Left ventricle myocardium superior (tissue), 1 donor: Measurements from ENCODE around the gene SLC26A4. TPM values are rescaled to one million over a fixed set of nuclear protein-coding genes. Genes with fewer than 3 reads are reported as not detected.

Experiments used
- ATAC-seq: fragments of 200-7000 bp; cut with Tn5 transposase; one replicate; pipeline ENCODE4 v1.9.1; 2020; ENCODE audit warnings: mild to moderate bottlenecking, moderate library complexity
- DNase-seq: peaks from one replicate; pipeline ENCODE4 v3.0.0-alpha.2; 2020
- intact Hi-C: fragments of 100-400 bp; cut with micrococcal nuclease; formaldehyde crosslinking; loops from one replicate; pipeline ENCODE4 v1.11.0; 2022
- total RNA-seq: library from RNA; stranded (reverse); fragmentation: NEBNext Ultra II Directional; extraction: Animal tissue kit (Norgen Biotek cat#: 25700); gene quantifications from one replicate; pipeline ENCODE4 v1.2.1, GENCODE V29; 2021
- donor health status: DM: no; HTN: yes; CAD: no; lungs with severe emphysema.

The SLC26A4 gene
- total RNA-seq, 1 donor from 2014 or later: 0.40 TPM

GRCh38 chr7:107690611-107691010 is 30.0 kb downstream of the SLC26A4 start:
- DNase-seq (no peak), ATAC-seq (peak; percentile 16)
- intact Hi-C loops: no loop called here

- DNase-seq: no peak
- peak; percentile 82 for ATAC-seq
- intact Hi-C loops: no loop called here
Observed at GRCh38 chr7:107691716-107692115, 31.1 kb downstream of the SLC26A4 start.

DNA sequence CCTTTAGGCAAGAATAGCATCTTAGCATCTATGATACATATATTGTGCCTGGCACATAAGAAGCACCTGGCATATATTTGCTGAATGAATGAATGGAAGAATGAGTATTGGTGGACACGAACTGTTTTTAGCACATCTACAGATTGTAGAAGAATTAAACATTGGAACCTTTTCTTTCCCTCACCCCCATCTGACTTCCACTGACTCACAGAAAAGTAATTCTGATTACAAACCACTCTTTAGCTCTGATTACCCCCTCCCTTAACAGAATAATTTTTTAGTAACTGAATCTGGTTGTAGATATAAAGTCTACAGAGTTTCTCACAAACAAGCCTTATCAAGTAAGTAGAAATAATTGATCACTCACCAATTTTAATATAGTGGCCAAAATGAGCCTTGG is 31.9 kb downstream of the SLC26A4 start:
- ATAC-seq (no peak), DNase-seq (no peak)
- intact Hi-C loops: no loop called here

DNA sequence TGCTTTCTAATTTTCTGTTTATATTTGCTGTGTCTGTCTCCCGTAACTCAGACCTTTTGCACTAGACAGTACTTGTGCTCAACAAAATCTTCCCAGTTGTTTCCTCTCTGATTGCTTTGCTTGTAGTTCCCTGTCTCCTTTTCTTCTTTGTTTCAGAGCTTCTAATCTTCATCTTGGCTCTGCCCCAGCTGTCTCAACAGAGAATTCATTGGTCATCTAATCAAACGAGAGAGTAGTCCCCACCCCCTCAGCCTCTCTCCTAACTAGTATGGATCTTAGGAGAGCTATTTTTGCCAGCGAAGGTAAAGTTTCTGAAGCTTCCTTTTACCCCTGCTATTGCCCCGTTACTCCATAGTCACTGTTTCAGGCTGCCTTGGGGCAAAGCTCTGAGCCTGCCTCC is 32.8 kb downstream of the SLC26A4 start:
- intact Hi-C loops: no loop called here
- DNase-seq (no peak), ATAC-seq (no peak)

DNA sequence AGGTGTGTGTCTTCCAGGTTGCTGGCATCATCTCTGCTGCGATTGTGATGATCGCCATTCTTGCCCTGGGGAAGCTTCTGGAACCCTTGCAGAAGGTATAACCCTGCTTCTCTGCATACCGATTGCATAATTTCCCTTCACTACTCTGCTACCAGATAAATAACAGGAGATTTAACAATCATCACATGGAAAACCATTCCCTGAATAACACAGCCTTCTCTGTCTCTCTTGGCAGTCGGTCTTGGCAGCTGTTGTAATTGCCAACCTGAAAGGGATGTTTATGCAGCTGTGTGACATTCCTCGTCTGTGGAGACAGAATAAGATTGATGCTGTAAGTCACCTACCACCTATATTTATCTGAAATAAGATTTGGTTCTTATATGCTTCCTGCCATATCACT is 33.8 kb downstream of the SLC26A4 start:
- intact Hi-C loops: no loop called here
- ATAC-seq (peak; percentile 66), DNase-seq (no peak)

DNA sequence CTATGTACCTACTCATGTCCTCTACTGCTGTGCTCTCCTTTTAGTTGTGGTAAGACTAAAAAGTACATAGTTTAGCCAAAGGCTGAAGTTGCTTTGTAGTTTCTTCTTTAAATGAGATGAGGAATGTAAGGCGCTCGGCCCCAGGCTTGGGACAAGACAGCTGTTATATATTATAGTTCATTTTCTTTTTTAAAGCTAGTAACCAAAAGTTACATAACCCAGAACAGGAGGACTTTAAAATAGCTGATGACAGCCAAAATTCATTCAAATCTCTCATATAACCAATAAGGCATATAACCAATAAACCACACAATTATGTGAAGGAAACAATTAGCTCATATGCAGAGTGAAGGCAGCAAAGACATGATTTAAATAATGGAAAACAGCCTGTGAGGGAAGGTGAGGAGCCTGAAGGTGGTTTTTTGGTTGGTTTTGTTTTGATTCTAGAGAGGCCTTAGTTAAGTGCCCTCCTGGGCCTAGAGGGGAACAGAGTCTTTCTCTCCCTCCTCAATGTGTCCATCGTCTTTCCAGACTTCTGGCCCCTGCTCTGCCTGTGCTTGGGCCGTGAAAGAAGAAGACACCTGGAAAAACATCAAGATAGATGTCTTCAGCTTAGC is 35.8 kb downstream of the SLC26A4 start:
- ATAC-seq (no peak), DNase-seq (no peak)
- intact Hi-C loops: no loop called here

GRCh38 chr7:107697321-107698049 is 36.9 kb downstream of the SLC26A4 start:
- intact Hi-C loops: no loop called here
- peak; percentile 40 for ATAC-seq
- DNase-seq: no peak

DNA sequence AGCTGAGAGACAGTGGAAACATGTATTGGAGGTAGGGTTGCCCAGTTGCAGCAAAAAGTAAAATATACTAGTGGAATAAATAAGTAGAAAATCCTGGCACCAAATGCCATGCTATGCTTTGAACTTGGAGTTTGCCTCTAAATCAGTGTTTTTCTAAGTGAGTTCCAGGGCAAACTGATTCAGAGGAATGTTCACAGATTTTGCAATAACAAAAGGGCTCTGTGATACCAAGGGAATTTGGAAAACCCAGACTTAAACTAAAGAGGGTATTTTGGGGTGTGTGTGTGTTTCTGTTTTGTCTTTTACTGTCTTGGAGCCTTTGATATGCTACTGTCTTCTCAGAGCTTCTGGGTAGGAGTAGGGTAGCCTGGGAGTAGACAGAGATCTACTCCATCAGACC is 39.9 kb downstream of the SLC26A4 start:
- intact Hi-C loops: no loop called here
- DNase-seq: no peak
- no peak for ATAC-seq

DNA sequence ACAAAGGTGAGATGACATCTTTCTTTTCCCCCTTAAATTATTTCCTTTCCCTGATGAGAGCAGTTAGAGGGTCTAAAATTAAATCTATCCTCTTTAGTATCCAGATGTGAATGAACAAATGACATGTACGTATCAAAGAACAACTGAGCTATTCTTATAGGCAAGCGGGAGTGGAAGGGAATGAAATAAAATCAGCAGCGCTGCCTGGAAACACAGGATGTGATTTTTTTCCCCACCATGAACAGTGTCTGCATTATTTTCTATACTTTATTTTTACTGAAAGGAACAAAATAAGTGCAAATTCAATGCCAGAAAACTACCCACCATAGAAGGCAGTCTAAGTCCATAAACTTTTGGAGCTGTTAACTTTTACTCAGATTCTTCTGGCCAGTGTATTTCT is 40.6 kb downstream of the SLC26A4 start:
- ATAC-seq: no peak
- DNase-seq: no peak
- intact Hi-C loops: no loop called here

- DNase-seq (no peak), ATAC-seq (peak; percentile 45)
- intact Hi-C loops: no loop called here
Observed at GRCh38 chr7:107703219-107703618, 42.6 kb downstream of the SLC26A4 start.

GRCh38 chr7:107703872-107704271 is 43.2 kb downstream of the SLC26A4 start:
- DNase-seq (no peak), ATAC-seq (peak; percentile 48)
- intact Hi-C loops: no loop called here

- intact Hi-C loops: no loop called here
- DNase-seq (no peak), ATAC-seq (no peak)
Observed at GRCh38 chr7:107708956-107709355, 48.3 kb downstream of the SLC26A4 start.

DNA sequence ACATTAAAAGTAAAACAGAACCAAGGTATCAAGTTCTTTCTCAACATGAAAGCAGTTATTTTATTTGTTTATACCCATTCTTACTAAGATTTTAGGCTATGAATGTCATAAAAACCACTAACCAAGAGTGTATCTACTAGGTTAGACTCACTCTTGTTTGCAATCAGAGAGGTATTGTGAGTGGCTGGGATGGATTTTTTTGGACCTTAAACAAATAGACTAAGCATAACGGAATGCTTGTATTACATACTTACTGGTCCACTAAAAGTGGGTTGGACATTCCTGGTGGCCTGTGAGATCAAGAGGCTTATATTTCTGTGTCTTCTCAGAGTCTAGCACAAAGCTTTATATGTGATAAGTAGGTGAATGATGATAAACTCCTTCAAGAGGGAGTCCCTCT is 50.7 kb downstream of the SLC26A4 start:
- intact Hi-C loops: no loop called here
- ATAC-seq (no peak), DNase-seq (no peak)

DNA sequence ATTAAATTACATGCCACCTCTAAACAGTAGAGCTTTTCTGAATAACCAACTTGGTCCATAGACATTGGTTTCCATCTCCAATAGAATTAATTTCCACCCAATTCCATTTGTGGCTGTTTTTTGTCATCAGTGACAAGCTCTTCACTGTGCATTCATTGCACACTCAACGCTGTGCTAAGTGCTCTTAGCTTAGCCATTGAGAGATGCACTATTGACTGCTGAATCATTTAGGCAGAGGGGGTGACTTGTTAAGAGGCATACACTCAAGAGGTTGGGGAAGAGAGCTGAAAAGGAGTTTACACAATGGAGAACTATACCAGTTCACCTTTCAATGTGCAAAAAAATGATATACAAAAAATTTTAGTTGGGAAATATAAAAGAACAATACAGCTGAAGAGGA is 51.4 kb downstream of the SLC26A4 start:
- intact Hi-C loops: no loop called here
- ATAC-seq (no peak), DNase-seq (no peak)

- DNase-seq (no peak), ATAC-seq (no peak)
- intact Hi-C loops: no loop called here
Observed at GRCh38 chr7:107712896-107713295, 52.3 kb downstream of the SLC26A4 start.

DNA sequence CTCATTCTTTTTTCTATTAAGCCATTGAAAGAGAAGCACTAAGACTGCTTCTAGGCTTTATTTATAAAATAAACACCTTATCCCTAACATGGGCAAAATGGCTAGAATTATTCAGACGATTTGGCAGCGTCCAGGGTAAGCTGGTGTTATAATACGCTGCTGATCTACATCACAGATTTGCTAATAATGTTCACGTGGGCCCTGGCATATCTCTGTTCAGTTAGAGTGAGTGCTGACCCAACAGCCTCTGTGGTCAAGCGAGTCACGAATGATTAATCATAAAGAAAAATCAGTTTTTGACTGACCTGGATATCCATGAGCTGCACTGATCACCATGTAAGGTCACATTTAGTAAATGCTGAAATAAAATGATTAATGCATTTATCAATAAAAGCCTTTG is 54.9 kb downstream of the SLC26A4 start:
- no peak for DNase-seq
- intact Hi-C loops: no loop called here
- no peak for ATAC-seq

DNA sequence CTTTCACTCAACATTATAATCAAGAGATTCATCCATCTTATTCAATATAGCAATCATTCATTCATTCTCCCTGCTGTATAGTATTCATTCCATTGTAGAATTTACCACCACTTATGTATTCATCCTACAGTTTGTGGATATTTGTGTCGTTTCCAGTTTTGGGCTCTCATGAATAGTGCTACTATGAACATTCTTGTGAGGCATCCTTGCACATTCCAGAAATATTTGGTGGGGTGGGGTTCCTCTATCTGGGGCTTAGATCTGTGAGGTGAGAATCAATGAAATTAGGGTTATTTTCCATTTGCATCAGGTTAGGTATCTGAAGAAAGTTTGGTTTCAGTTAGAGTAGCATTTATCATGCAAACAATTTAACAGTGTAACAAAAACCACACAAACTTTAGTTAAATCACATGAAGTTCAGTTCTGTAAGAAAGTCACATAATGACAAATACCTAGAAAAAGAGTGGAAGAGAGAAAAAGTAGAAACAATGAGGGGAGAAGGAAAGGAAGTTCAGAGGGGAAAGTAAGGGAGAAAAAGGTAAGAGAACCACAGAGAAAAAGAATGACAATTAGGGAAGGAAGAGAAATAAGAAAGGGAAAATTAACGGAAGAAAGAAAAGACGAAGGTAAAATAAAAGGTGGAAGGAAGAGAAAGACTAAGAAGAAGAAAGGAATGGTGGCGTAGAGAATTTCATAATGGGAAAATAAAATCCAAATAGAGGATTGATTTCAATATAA is 58.0 kb downstream of the SLC26A4 start:
- no peak for ATAC-seq
- intact Hi-C loops: no loop called here

DNA sequence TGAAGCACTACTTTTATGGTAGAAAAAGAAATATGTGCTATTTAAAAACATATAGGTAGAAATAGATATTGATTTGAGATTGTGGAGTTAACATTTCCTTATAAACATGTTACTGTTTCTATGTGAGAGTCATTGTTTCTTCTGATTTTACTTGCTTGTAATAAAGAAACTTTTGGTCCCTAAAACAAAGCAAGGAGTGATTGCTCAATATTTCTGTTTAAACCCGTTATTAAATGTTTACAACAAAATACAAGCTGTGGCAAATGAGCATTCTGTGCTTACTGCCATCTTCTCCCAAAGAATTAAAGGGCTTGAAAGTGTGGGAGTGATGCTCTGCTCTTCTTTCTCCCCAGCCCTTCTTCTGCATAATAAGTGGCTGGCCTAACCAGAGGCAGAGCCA is 60.7 kb downstream of the SLC26A4 start:
- intact Hi-C loops: loop anchor here (10.0 kb wide), 1 partner anchor 516 kb away; no protein-coding TSS in a partner anchor
- no peak for DNase-seq
- ATAC-seq: no peak

More for the DNA sequence above, 58.0 kb downstream of the SLC26A4 start:
- DNase-seq: no peak

DNA sequence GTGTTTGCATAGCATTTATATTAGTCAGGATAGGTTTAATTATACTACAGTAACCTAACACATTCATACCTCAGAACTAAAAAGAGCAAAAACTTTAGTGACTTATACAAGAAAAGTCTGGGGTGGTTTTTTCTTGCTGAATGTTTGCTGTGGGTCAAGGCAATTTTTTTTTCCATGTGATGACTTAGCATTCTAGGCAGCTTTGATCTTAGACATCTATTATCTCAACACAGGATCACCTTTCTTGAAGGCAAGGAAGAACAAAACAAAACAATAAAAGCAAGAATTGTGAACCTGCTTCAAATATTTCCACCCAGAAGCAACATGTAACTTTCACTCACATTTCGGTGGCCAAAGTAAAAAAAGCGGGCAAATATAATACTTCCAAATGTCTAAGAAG is 62.6 kb downstream of the SLC26A4 start:
- intact Hi-C loops: loop anchor here (10.0 kb wide), 1 partner anchor 518 kb away; no protein-coding TSS in a partner anchor
- ATAC-seq: no peak
- no peak for DNase-seq

DNA sequence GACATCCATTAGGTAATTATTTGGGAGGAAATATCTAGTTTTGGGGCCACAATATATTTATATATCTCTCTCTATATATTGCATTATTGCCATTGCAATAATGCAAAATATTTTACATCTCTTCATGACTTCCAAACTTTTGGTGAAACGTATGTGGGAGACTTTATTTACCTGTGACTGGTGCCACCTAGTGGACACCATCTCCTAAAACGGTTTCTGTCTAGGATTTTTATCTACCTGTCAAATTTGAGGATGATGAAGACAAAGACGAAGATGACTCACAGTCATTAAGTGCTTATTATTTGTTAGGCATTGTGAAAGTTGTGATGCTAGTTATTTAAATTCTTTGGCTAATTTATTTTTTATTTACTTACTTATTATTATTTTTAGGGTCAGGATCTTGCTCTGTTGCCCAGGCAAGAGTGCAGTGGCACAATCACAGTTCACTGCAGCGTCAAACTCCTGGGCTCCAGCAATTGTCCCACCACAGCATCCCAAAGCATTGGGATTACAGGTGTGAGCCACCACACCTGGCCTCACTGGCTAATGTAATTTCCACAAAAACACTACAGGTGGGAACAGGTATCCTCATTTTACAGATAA is 64.6 kb downstream of the SLC26A4 start:
- ATAC-seq (no peak), DNase-seq (no peak)
- intact Hi-C loops: loop anchor here (2.0 to 10.0 kb wide), 2 partner anchors 262 to 520 kb away; no protein-coding TSS in a partner anchor
